ENCODE data around the gene PCNX1. TPM values are rescaled to one million over a fixed set of nuclear protein-coding genes. Genes with fewer than 3 reads are reported as not detected.
"Not testable (repeated sequence)": the region's sequence is repeated elsewhere in the genome, so short reads cannot be mapped to it uniquely, and the experiment has no call there.

PCNX1 gene
- polyA plus RNA-seq, 3 donors, result 3.6 to 14.7 (median 8.2) TPM

GRCh38 chr14:70907996-70908934 lies 1.0 kb downstream of the PCNX1 start:
- WGBS, 3 donors, result 0 to 1% (median 1%) methylated on average over 54 to 87 of the region's 87 CpGs
- peak overlapping the region; percentile 86 for H3K27ac ChIP-seq (ENCODE audit: low read depth, low read length)

GRCh38 chr14:70908935-70909641 lies 1.8 kb downstream of the PCNX1 start:
- no peak overlapping the region for H3K27ac ChIP-seq (ENCODE audit: low read depth, low read length)
- 35 to 53% (median 36%) methylated on average over 4 of the region's 4 CpGs for WGBS, 3 donors

- no peak overlapping the region for H3K27ac ChIP-seq (ENCODE audit: low read depth, low read length)
- WGBS, 3 donors, result 69 to 77% (median 73%) methylated on average over 7 to 9 of the region's 10 CpGs
These were observed 2.7 kb downstream of the PCNX1 start for GRCh38 chr14:70909733-70910614.

- no peak overlapping the region for H3K27ac ChIP-seq (ENCODE audit: low read depth, low read length)
These were observed 8.2 kb downstream of the PCNX1 start for GRCh38 chr14:70915415-70915814.

GRCh38 chr14:70916300-70916699 lies 9.0 kb downstream of the PCNX1 start:
- WGBS, 3 donors, result 92 to 95% (median 94%) methylated on average over 7 of the region's 7 CpGs
- no peak overlapping the region for H3K27ac ChIP-seq (ENCODE audit: low read depth, low read length)

GRCh38 chr14:70916799-70917198 lies 9.5 kb downstream of the PCNX1 start:
- no peak overlapping the region for H3K27ac ChIP-seq (ENCODE audit: low read depth, low read length)
- 68 to 91% (median 71%) methylated on average over 4 of the region's 4 CpGs for WGBS, 3 donors

GRCh38 chr14:70917633-70918032 lies 10.4 kb downstream of the PCNX1 start:
- H3K27ac ChIP-seq (ENCODE audit: low read depth, low read length), result no peak overlapping the region
- WGBS, 3 donors, result 65 to 85% (median 69%) methylated on average over 1 of the region's 1 CpG

- H3K27ac ChIP-seq (ENCODE audit: low read depth, low read length), result no peak overlapping the region
- WGBS, 3 donors, result 2 to 22% (median 15%) methylated on average over 3 of the region's 3 CpGs
These were observed 12.5 kb downstream of the PCNX1 start for GRCh38 chr14:70919774-70920173.

GRCh38 chr14:70920608-70921007 lies 13.3 kb downstream of the PCNX1 start:
- H3K27ac ChIP-seq (ENCODE audit: low read depth, low read length), result no peak overlapping the region
- WGBS, 3 donors, result 88 to 90% (median 89%) methylated on average over 1 of the region's 1 CpG

- no peak overlapping the region for H3K27ac ChIP-seq (ENCODE audit: low read depth, low read length)
- 87 to 90% (median 88%) methylated on average over 1 of the region's 1 CpG for WGBS, 3 donors
These were observed 14.4 kb downstream of the PCNX1 start for GRCh38 chr14:70921669-70922068.

GRCh38 chr14:70924521-70924920 lies 17.3 kb downstream of the PCNX1 start:
- WGBS, 3 donors, result 78 to 85% (median 85%) methylated on average over 2 of the region's 2 CpGs

GRCh38 chr14:70926235-70926830 lies 19.1 kb downstream of the PCNX1 start:
- no peak overlapping the region for H3K27ac ChIP-seq (ENCODE audit: low read depth, low read length)
- 76 to 81% (median 77%) methylated on average over 5 of the region's 5 CpGs for WGBS, 3 donors

More at GRCh38 chr14:70924521-70924920, 17.3 kb downstream of the PCNX1 start:
- H3K27ac ChIP-seq (ENCODE audit: low read depth, low read length), result no peak overlapping the region

GRCh38 chr14:70931008-70931407 lies 23.7 kb downstream of the PCNX1 start:
- H3K27ac ChIP-seq (ENCODE audit: low read depth, low read length), result no peak overlapping the region

GRCh38 chr14:70934084-70934483 lies 26.8 kb downstream of the PCNX1 start:
- H3K27ac ChIP-seq (ENCODE audit: low read depth, low read length), result no peak overlapping the region
- WGBS, 3 donors, result 66 to 82% (median 68%) methylated on average over 5 of the region's 5 CpGs

GRCh38 chr14:70934502-70935134 lies 27.4 kb downstream of the PCNX1 start:
- 3 to 11% (median 5%) methylated on average over 2 of the region's 2 CpGs for WGBS, 3 donors
- no peak overlapping the region for H3K27ac ChIP-seq (ENCODE audit: low read depth, low read length)

- 55 to 63% (median 57%) methylated on average over 3 of the region's 3 CpGs for WGBS, 3 donors
- no peak overlapping the region for H3K27ac ChIP-seq (ENCODE audit: low read depth, low read length)
These were observed 27.9 kb downstream of the PCNX1 start for GRCh38 chr14:70935135-70935534.

- H3K27ac ChIP-seq (ENCODE audit: low read depth, low read length), result not testable (repeated sequence)
- whole genome bisulfite sequencing, 3 donors, result 92 to 94% (median 94%) methylated on average over 3 to 4 of the region's 4 CpGs
These were observed 32.4 kb downstream of the PCNX1 start for GRCh38 chr14:70939693-70940092.

Data from adipose tissue (tissue), 3 donors.